PC-9 (cell line): Measurements from ENCODE around the gene IMPG2. TPM values are rescaled to one million over a fixed set of nuclear protein-coding genes. Genes with fewer than 3 reads are reported as not detected.
A peak's percentile ranks its signal among the peaks of the same experiment; 100 is the strongest.

Experiments
- BruUV-seq: library from RNA; stranded (reverse); fragments of 400-500 nt; replicated peaks from 2 replicates; lab custom pipeline; 2021; lab: Mats Ljungman, UMichigan
- CTCF ChIA-PET: fragments of 300-600 bp; sonication (Branson Sonifier 250); formaldehyde crosslinking; loops from one replicate; lab custom pipeline; 2022; ENCODE audit warnings: antibody characterized with exemption; lab: Charles Lee
- POLR2A ChIA-PET: fragments of 300-600 bp; sonication (Branson Sonifier 250); formaldehyde crosslinking; loops from one replicate; lab custom pipeline; 2022; ENCODE audit warnings: antibody characterized with exemption; ENCODE audit not compliant: unreplicated experiment; lab: Charles Lee
- DNase-seq, 2 experiments: peaks; one replicate each; pipeline versions ENCODE4 v3.0.0 to v3.0.0-alpha.2; 2015 to 2022; ENCODE audit warnings: mixed read lengths in 1 of 2
- H2AFZ ChIP-seq: fragments of 200-600 bp; sonication (generic); 2 replicates; pipeline ENCODE4 v1.8.1; 2017; ENCODE audit warnings: antibody characterized with exemption
- H3F3A ChIP-seq: fragments of 200-600 bp; sonication (generic); 2 replicates; pipeline ENCODE4 v1.8.1; 2017; ENCODE audit warnings: antibody characterized with exemption, mild to moderate bottlenecking, low read depth; ENCODE audit not compliant: insufficient read depth
- H3K27ac ChIP-seq: fragments of 200-600 bp; sonication (generic); 2 replicates; pipeline ENCODE4 v1.6.1; 2016; ENCODE audit warnings: mixed run types
- H3K27me3 ChIP-seq: fragments of 200-600 bp; sonication (generic); 2 replicates; pipeline ENCODE4 v1.6.1; 2016; ENCODE audit warnings: low read depth, mixed run types; ENCODE audit not compliant: insufficient read depth
- H3K36me3 ChIP-seq: fragments of 200-600 bp; sonication (generic); 2 replicates; pipeline ENCODE4 v1.6.1; 2016; ENCODE audit warnings: low read depth, mixed run types
- H3K4me1 ChIP-seq: fragments of 200-600 bp; sonication (generic); replicated peaks from 2 replicates; pipeline ENCODE4 v1.6.1; 2016; ENCODE audit warnings: mixed run types; ENCODE audit not compliant: insufficient read depth
- H3K4me2 ChIP-seq: fragments of 200-600 bp; sonication (generic); 2 replicates; pipeline ENCODE4 v1.6.1; 2017; ENCODE audit warnings: mixed run types
- H3K4me3 ChIP-seq: fragments of 200-600 bp; sonication (generic); 2 replicates; pipeline ENCODE4 v1.6.1; 2016; ENCODE audit warnings: mixed run types
- H3K79me2 ChIP-seq: fragments of 200-600 bp; sonication (generic); 2 replicates; pipeline ENCODE4 v1.6.1; 2017; ENCODE audit warnings: low read depth, mixed run types
- H3K9me2 ChIP-seq: fragments of 200-600 bp; sonication (generic); 2 replicates; pipeline ENCODE4 v1.8.1; 2017; ENCODE audit warnings: mild to moderate bottlenecking; ENCODE audit not compliant: insufficient read depth
- H3K9me3 ChIP-seq: fragments of 200-600 bp; sonication (generic); 2 replicates; pipeline ENCODE4 v1.8.1; 2016; ENCODE audit warnings: low read depth; ENCODE audit not compliant: insufficient read depth
- H4K20me1 ChIP-seq: fragments of 200-600 bp; sonication (generic); 2 replicates; pipeline ENCODE4 v1.8.1; 2017; ENCODE audit not compliant: insufficient read depth
- EZH2 ChIP-seq: fragments of 200-600 bp; sonication (generic); IDR thresholded peaks from 2 replicates; pipeline ENCODE4 v1.8.0; 2017; ENCODE audit warnings: antibody characterized with exemption, low read depth
- intact Hi-C: fragments of 100-400 bp; cut with micrococcal nuclease; formaldehyde crosslinking; loops from one replicate; pipeline ENCODE4 v1.10.0; 2022; ENCODE audit not compliant: unreplicated experiment
- total RNA-seq: library from RNA; stranded (reverse); gene quantifications from 2 replicates; pipeline ENCODE4 v1.2.3, GENCODE V29; 2021
- TF ChIP-seq, protein P1 (sequence below): fragments of 200-600 bp; sonication (generic); conservative IDR thresholded peaks from 2 replicates; pipeline ENCODE4 v1.6.1; 2017; ENCODE audit warnings: mixed run types, antibody characterized with exemption, mild to moderate bottlenecking, moderate library complexity

Gene IMPG2
- total RNA-seq, 1 experiment from 2014 or later, result 0.11 TPM

DNA sequence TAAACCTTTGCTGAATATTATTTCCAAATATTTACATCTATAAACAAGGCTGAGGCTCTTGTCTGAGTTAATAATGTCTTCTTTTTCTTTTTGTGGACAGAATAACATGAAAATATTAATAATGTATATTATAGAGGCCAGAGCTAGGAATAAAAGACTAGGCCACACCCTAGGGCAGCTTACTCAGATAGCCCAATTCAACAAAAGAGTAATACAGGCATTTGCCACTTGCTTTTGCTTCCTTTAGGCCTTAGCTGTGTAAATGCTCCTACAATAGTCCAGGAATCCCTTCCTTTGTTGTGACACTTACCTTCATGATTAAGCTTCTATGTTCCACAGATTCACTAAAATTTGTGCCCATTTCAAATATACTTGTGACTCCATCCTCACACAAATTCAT lies 16.5 kb downstream of the IMPG2 start:
- Histone ChIP-seq H3F3A (no peaks in the 10 kb centered on the region), H2AFZ (no peak overlapping the region), H3K4me1 (no peaks in the 10 kb centered on the region), H3K36me3 (no peaks in the 10 kb centered on the region), H3K79me2 (no peaks in the 10 kb centered on the region), H3K27me3 (no peaks in the 10 kb centered on the region), H3K9me3 (peaks cover 12% of the 10 kb centered on the region), H3K27ac (no peak overlapping the region), H4K20me1 (no peaks in the 10 kb centered on the region), H3K9me2 (peaks cover 15% of the 10 kb centered on the region; the same call in 1 of the 2 replicates), H3K4me3 (no peak overlapping the region), H3K4me2 (no peak overlapping the region)
- no peak for DNase-seq
- ChIA-PET POLR2A (interaction anchor here (0.6 kb wide), 1 partner anchor 275 kb away, joined by 3 read pairs; no protein-coding TSS in a partner anchor), CTCF (no interaction called here)
- TF ChIP-seq, protein P1, sequence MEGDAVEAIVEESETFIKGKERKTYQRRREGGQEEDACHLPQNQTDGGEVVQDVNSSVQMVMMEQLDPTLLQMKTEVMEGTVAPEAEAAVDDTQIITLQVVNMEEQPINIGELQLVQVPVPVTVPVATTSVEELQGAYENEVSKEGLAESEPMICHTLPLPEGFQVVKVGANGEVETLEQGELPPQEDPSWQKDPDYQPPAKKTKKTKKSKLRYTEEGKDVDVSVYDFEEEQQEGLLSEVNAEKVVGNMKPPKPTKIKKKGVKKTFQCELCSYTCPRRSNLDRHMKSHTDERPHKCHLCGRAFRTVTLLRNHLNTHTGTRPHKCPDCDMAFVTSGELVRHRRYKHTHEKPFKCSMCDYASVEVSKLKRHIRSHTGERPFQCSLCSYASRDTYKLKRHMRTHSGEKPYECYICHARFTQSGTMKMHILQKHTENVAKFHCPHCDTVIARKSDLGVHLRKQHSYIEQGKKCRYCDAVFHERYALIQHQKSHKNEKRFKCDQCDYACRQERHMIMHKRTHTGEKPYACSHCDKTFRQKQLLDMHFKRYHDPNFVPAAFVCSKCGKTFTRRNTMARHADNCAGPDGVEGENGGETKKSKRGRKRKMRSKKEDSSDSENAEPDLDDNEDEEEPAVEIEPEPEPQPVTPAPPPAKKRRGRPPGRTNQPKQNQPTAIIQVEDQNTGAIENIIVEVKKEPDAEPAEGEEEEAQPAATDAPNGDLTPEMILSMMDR, result no peak
- no peak for TF ChIP-seq EZH2
- BruUV-seq, result no TSS peak
- intact Hi-C loops, result no loop called here

DNA sequence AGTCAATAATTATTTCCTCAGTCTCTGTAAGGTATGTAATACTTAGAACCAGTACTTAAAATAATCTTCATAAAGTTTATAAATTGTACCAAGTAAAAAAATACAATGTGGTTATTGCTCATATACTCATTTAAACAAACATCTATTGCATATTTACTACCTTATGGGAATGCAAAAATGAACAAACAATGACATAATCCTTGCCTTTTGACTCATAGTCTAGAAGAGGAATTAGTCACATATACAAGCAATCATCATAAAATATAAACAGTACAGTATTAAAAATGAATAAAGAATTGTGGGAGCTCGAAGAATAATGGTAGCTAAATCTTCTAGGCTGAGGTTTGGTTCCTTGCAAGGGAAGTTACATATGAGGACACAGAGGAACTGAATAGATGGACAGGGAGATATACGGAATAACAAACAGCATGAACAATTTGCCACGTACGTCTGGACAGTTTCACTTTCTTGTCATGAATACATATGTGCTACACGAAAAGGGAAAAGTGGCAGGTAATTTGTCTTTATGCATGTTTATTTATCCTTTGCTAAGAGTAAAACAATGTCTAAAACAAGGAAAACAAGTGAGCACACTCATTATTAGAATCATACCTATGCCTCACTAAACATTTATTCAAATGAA lies 17.2 kb downstream of the IMPG2 start:
- H3K4me1 ChIP-seq, result no peaks in the 10 kb centered on the region
- BruUV-seq, result no TSS peak
- POLR2A ChIA-PET, result interaction anchor here (0.5 kb wide), 1 partner anchor 715 kb away, joined by 13 read pairs; no protein-coding TSS in a partner anchor
- peaks cover 7% of the 10 kb centered on the region for H3K9me3 ChIP-seq
- intact Hi-C loops, result no loop called here
- H3K9me2 ChIP-seq, result peaks cover 15% of the 10 kb centered on the region; the same call in 1 of the 2 replicates
- no peak for DNase-seq
- H3K27ac ChIP-seq, result no peak overlapping the region
- H3F3A ChIP-seq, result no peaks in the 10 kb centered on the region
- CTCF ChIA-PET, result no interaction called here
- no peak overlapping the region for H2AFZ ChIP-seq
- H3K79me2 ChIP-seq, result no peaks in the 10 kb centered on the region
- 0 out of 2 replicates have a peak overlapping the region, but pooled peaks have one; percentile 1 for H3K4me2 ChIP-seq
- H3K27me3 ChIP-seq, result no peaks in the 10 kb centered on the region
- TF ChIP-seq, protein P1, result no peak
- TF ChIP-seq EZH2, result no peak
- H4K20me1 ChIP-seq, result no peaks in the 10 kb centered on the region
- H3K4me3 ChIP-seq, result no peak overlapping the region
- H3K36me3 ChIP-seq, result no peaks in the 10 kb centered on the region

DNA sequence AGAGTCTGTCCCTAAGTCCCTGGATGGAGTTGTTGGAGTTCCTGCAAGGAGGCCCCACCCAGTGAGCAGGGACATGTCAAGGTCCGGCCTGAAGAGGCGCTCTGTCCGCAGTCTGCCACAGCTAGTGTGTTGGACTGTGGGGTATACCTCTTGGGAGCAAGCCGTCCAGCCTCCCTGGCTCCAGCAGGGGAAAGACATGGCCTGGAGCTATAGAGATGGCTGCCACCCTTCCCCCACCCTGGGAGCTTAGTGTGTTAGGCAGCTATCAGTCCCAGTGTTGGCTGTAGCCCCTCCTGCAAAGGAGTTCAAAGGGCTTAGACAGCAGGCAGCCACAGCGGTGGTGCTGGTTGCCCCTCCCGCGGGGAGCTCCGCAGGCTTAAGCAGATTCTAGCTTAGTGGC lies 20.3 kb downstream of the IMPG2 start:
- H3K36me3 ChIP-seq, result no peaks in the 10 kb centered on the region
- intact Hi-C loops, result no loop called here
- BruUV-seq, result no TSS peak
- H3K27me3 ChIP-seq, result no peaks in the 10 kb centered on the region
- ChIA-PET POLR2A (no interaction called here), CTCF (no interaction called here)
- TF ChIP-seq, protein P1, result no peak
- no peak for TF ChIP-seq EZH2
- no peak overlapping the region for H3K27ac ChIP-seq
- H3K4me2 ChIP-seq, result no peak overlapping the region
- no peaks in the 10 kb centered on the region for H3K79me2 ChIP-seq
- no peaks in the 10 kb centered on the region; the same call in 1 of the 2 replicates for H3K9me3 ChIP-seq
- 0 out of 2 replicates have a peak, but pooled peaks cover 4% of the 10 kb centered on the region for H3K9me2 ChIP-seq
- H4K20me1 ChIP-seq, result no peaks in the 10 kb centered on the region
- no peak overlapping the region for H3K4me3 ChIP-seq
- no peaks in the 10 kb centered on the region for H3K4me1 ChIP-seq
- no peak for DNase-seq
- H3F3A ChIP-seq, result no peaks in the 10 kb centered on the region
- H2AFZ ChIP-seq, result no peak overlapping the region
